Measurements from ENCODE around the gene ERFE.

Gene ERFE

DNA sequence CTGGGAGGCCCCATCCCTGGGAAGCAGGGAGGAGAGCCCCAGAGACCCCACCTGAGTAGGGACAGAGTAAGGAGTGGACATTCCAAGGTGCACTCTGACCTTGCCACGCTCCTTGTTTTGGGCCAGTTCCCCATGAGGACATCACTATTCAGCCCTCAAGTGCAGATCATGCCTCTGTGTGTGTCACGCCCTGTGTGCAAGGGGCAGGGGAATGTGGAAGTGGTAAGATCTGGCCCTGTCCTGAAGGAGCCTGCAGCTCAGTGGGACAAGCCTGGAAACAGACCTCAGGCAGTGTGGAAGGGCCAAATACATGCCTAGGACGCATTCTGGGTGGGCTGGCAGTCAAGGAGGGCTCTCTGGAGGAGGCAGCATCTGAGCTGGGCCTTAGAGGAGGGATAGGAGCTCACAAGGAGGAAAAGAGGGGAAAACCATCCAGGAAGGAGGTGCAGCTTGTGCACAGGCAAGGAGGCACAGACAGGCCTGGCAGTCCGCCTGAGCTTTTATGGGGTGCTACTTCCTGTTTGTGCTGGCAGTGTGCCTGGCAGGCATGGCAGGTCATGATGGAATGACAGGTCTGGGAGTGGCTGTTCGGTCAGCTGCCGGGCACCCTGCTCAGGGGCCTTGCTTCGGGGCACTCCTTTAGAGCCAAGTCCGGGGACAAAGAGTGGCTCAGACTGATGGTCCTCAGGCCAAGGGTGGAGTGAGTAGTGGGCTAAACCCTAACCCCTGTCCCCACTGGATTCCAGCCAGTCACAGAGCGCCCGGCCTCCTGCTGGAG lies 17.0 kb upstream of the ERFE start:
- CTCF ChIA-PET, result no interaction called here
- POLR2A ChIA-PET, result interaction anchor here (0.7 kb wide), 1 partner anchor 15 kb away, joined by 3 read pairs; no protein-coding TSS in a partner anchor
- no peak for DNase-seq (ENCODE audit: extremely low spot score)
- TF ChIP-seq TARDBP (IDR thresholded peaks at IDR 0.05) (no peak), FOXM1 (IDR thresholded peaks at IDR 0.05; ENCODE audit: borderline replicate concordance) (no peak), ELF4 (IDR thresholded peaks at IDR 0.05) (no peak), ZNF384 (IDR thresholded peaks at IDR 0.05) (no peak), FOXA1 (IDR thresholded peaks at IDR 0.05) (no peak), CTBP1 (IDR thresholded peaks at IDR 0.05; ENCODE audit: borderline replicate concordance) (no peak), L3MBTL2 (conservative IDR thresholded peaks at IDR 0.05) (no peak), LEF1 (IDR thresholded peaks at IDR 0.05; ENCODE audit: borderline replicate concordance) (no peak), NFRKB (IDR thresholded peaks at IDR 0.05) (no peak), BHLHE40 (IDR thresholded peaks at IDR 0.05; ENCODE audit: borderline replicate concordance) (no peak), SUZ12 (IDR thresholded peaks at IDR 0.05) (no peak), FOXK2 (IDR thresholded peaks at IDR 0.05) (no peak), HDGF (IDR thresholded peaks at IDR 0.05; ENCODE audit: borderline replicate concordance) (no peak), ARNT (IDR thresholded peaks at IDR 0.05) (no peak), SP1 (IDR thresholded peaks at IDR 0.05) (no peak)
- TF ChIP-seq, protein P1, sequence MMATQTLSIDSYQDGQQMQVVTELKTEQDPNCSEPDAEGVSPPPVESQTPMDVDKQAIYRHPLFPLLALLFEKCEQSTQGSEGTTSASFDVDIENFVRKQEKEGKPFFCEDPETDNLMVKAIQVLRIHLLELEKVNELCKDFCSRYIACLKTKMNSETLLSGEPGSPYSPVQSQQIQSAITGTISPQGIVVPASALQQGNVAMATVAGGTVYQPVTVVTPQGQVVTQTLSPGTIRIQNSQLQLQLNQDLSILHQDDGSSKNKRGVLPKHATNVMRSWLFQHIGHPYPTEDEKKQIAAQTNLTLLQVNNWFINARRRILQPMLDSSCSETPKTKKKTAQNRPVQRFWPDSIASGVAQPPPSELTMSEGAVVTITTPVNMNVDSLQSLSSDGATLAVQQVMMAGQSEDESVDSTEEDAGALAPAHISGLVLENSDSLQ (IDR thresholded peaks at IDR 0.05), result no peak

DNA sequence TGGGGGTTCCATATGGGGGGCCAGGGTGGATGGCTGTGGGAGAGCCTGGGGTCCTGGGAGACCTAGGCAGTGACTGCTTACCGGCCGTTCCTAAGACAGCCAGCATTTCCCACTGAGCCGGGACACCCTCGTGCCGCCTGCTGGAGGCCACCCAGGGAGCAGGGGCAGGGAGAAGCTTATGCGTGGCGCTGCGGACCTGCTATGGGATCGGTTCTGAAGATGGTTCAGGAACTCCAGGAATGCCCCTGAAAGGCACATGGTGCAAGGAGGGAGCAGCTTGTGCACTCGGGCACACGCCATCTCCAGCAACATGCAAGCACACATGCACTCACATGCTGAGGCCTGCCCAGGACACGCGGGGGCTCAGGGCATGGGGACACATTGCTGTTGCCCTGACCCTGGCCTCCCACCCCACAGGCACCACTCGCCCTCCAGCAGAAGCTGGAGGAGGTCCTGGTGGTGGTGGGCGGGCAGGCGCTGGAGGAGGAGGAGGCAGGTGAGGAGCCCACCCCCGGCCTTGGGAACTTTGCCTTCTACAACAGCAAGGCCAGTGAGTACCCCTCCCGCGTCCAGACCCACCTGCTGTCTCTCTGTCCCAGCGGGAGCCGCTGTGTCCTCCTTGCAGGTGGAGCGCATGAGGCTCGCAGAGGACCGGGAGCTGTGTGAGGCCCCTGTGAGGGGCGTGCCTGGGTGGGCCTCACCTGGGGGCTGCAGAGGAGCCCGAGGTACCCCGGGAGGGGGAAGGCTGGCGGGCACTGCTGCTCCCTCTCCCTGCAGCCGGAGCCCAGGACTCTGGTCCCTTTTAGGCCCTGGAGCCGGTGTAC lies 16.2 kb upstream of the ERFE start:
- no peak for DNase-seq (ENCODE audit: extremely low spot score)
- POLR2A ChIA-PET, result interaction anchor here (0.7 kb wide), 1 partner anchor 15 kb away, joined by 3 read pairs; no protein-coding TSS in a partner anchor
- CTCF ChIA-PET, result no interaction called here
- TF ChIP-seq NFRKB (IDR thresholded peaks at IDR 0.05) (no peak), CTBP1 (IDR thresholded peaks at IDR 0.05; ENCODE audit: borderline replicate concordance) (no peak), TARDBP (IDR thresholded peaks at IDR 0.05) (no peak), ELF4 (IDR thresholded peaks at IDR 0.05) (no peak), HDGF (IDR thresholded peaks at IDR 0.05; ENCODE audit: borderline replicate concordance) (no peak), FOXM1 (IDR thresholded peaks at IDR 0.05; ENCODE audit: borderline replicate concordance) (no peak), FOXA1 (IDR thresholded peaks at IDR 0.05) (no peak), L3MBTL2 (conservative IDR thresholded peaks at IDR 0.05) (no peak), FOXK2 (IDR thresholded peaks at IDR 0.05) (no peak), BHLHE40 (IDR thresholded peaks at IDR 0.05; ENCODE audit: borderline replicate concordance) (no peak), ARNT (IDR thresholded peaks at IDR 0.05) (no peak), SP1 (IDR thresholded peaks at IDR 0.05) (no peak), ZNF384 (IDR thresholded peaks at IDR 0.05) (no peak), LEF1 (IDR thresholded peaks at IDR 0.05; ENCODE audit: borderline replicate concordance) (no peak), SUZ12 (IDR thresholded peaks at IDR 0.05) (no peak)
- TF ChIP-seq, protein P1 (IDR thresholded peaks at IDR 0.05), result no peak

DNA sequence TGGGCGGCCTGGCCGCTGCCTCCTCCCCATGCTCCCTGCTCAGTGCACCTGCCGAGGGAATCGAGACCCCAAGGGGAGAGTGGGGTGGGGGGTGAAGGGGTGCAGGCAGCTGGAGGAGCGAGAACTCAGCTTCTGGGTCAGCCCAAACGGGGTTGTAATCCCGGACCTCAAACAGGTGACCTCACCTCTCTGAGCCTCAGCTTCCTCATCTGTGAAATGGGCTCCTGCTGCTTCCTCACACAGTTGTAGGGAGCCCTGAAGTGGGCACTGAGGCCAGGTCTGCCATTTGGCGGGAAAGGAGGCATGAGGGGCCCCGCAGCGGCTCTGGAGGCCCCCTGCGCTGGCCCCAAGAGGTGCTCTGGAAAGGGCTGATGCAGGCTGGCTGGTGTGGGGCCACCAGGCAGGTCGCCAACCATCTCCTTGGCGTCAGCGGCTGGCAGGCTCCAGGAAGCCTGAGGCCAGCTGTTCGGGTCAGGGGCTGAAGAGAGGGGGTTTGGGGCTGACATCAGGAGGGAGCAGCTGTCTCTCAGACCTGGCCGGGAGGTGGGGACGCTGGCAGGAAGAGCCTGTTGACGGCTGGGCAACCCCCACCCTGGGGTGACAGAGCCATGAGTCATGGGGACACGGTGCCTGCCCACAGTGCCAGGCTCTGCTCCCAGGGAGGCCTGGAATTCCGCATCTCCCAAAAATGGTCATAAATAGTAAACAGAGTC lies 15.4 kb upstream of the ERFE start:
- no peak for DNase-seq (ENCODE audit: extremely low spot score)
- TF ChIP-seq CTBP1 (IDR thresholded peaks at IDR 0.05; ENCODE audit: borderline replicate concordance) (no peak), L3MBTL2 (conservative IDR thresholded peaks at IDR 0.05) (no peak), BHLHE40 (IDR thresholded peaks at IDR 0.05; ENCODE audit: borderline replicate concordance) (no peak), SP1 (IDR thresholded peaks at IDR 0.05) (no peak), ELF4 (IDR thresholded peaks at IDR 0.05) (no peak)
- ChIA-PET CTCF (no interaction called here), POLR2A (no interaction called here)

DNA sequence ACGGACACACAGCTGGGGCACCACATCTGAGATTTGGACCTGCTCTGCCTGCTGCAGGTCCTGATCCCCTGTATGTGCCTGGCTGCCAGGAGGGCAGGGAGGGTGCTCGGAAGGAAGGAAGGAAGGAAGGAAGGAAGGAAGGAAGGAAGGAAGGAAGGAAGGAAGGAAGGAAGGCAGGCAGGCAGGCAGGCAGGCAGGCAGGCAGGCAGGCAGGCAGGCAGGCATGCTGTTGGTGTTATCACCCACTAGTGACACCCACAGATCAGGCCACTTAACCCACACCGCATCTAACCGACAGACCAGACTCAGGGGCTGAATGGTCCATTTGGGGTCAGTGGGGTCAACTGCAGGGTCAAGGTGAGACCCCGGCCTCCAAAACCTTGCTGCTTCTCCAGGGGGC lies 14.5 kb upstream of the ERFE start:
- TF ChIP-seq, protein P1 (IDR thresholded peaks at IDR 0.05), result no peak
- TF ChIP-seq FOXM1 (IDR thresholded peaks at IDR 0.05; ENCODE audit: borderline replicate concordance), result no peak
- ChIA-PET POLR2A (no interaction called here), CTCF (no interaction called here)
- DNase-seq (ENCODE audit: extremely low spot score), result no peak

DNA sequence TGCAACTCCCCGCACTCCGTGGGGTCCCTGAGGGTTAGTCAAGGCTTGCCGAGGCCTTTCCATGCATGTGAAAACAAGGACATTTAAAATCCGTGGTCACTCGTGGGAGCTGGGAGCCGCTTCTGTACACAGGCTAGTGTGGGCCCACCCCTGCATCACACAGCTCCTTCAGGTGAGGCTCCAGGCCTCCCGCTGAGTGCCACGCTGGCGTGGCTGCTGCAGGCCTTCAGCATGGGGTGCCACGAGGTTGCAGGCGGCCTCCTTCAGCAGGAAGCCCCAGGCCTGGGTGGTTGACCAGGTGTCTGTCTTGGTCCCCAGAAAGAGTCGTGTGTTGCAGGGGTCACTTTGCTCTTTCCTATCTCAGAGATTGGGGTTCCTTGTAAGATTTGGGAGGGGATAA lies 13.7 kb upstream of the ERFE start:
- ChIA-PET CTCF (no interaction called here), POLR2A (no interaction called here)
- TF ChIP-seq BHLHE40 (IDR thresholded peaks at IDR 0.05; ENCODE audit: borderline replicate concordance) (no peak), CTBP1 (IDR thresholded peaks at IDR 0.05; ENCODE audit: borderline replicate concordance) (no peak), LEF1 (IDR thresholded peaks at IDR 0.05; ENCODE audit: borderline replicate concordance) (no peak), ELF4 (IDR thresholded peaks at IDR 0.05) (no peak), ARNT (IDR thresholded peaks at IDR 0.05) (no peak), FOXK2 (IDR thresholded peaks at IDR 0.05) (no peak), L3MBTL2 (conservative IDR thresholded peaks at IDR 0.05) (no peak), TARDBP (IDR thresholded peaks at IDR 0.05) (no peak), SUZ12 (IDR thresholded peaks at IDR 0.05) (no peak), ZNF384 (IDR thresholded peaks at IDR 0.05) (no peak), HDGF (IDR thresholded peaks at IDR 0.05; ENCODE audit: borderline replicate concordance) (no peak), FOXM1 (IDR thresholded peaks at IDR 0.05; ENCODE audit: borderline replicate concordance) (no peak), FOXA1 (IDR thresholded peaks at IDR 0.05) (no peak), SP1 (IDR thresholded peaks at IDR 0.05) (no peak)
- TF ChIP-seq, protein P1 (IDR thresholded peaks at IDR 0.05), result no peak
- DNase-seq (ENCODE audit: extremely low spot score), result no peak

All from HEK293T (cell line).